ENCODE data around the gene ARPC2.

DNA sequence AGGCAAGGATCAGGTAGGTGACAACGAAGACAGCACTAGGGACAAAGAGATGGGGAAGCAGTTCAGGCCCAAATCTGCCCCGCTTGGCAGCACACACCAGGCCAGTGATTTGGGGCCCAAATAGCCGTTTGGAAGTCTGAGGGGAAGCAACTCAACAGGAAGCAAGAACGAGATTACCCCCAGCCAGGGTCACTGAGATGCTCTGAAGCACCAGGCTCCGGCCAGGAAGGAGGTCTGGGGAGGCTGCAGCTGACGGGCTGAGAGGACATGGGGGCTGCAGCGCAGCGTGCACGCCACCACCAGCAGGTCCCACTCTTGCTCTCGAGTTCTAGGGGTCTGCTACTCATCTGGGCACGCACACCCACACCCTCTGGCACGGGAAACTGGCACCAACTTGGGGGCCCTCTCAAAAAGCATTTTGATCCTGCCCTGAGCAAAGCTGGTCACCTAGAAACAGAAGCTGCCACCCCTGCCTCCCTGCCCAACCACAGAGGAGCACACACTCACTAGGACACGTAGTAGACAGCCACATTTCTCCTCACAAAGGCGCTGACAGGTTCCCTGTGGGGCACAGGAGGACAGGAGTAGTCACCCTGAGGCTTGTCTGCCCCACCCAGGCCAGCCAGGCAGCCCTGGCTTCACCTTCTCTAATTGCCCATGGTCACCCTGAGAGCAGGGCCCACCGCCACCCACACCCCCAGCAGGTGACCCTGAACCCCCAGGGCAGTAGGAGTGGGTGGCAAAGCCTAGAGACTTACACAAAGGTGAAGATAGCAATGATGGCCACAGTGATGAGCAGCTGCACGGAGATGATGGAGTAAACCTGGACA is 61.8 kb downstream of the ARPC2 start:
- TF ChIP-seq SP1 (IDR thresholded peaks at IDR 0.05) (no peak), FOXA1 (IDR thresholded peaks at IDR 0.05) (no peak), SUZ12 (IDR thresholded peaks at IDR 0.05) (no peak)

Measured in HEK293T (cell line).